AG20443 (cell line): ENCODE measurements around the gene AANAT.
A peak's percentile ranks its signal among the peaks of the same experiment; 100 is the strongest.
"Not testable (repeated sequence)": the region's sequence is repeated elsewhere in the genome, so short reads cannot be mapped to it uniquely, and the experiment has no call there.

Experiments used
- DNase-seq: peaks from one replicate; pipeline ENCODE4 v3.0.0; 2012; ENCODE audit warnings: low spot score, mixed read lengths

AANAT gene

GRCh38 chr17:76506408-76507345 is 39.3 kb downstream of the AANAT start:
- DNase-seq, result peak; percentile 89

GRCh38 chr17:76508472-76509063 is 41.2 kb downstream of the AANAT start:
- DNase-seq, result not testable (repeated sequence)

DNA sequence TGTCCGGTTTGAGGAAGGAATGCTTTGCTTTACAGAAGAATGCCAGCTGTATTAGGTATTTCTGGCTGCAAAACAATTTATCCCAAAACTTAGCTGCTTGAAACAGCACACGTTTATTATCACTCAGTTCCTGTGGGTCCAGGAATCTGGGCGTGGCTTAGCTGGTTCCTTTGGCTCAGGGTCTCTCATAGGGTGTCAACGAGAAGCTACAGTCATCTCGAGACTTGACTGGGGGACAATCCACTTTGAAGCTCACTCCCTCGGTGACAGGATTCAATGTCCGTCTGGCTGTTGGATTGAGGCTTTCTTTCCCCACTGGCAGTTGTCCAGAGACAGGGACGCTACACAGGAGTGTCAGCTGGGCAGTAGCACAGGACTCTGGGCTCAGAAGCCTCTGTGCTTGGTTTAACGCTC is 43.4 kb downstream of the AANAT start:
- no peak for DNase-seq

DNA sequence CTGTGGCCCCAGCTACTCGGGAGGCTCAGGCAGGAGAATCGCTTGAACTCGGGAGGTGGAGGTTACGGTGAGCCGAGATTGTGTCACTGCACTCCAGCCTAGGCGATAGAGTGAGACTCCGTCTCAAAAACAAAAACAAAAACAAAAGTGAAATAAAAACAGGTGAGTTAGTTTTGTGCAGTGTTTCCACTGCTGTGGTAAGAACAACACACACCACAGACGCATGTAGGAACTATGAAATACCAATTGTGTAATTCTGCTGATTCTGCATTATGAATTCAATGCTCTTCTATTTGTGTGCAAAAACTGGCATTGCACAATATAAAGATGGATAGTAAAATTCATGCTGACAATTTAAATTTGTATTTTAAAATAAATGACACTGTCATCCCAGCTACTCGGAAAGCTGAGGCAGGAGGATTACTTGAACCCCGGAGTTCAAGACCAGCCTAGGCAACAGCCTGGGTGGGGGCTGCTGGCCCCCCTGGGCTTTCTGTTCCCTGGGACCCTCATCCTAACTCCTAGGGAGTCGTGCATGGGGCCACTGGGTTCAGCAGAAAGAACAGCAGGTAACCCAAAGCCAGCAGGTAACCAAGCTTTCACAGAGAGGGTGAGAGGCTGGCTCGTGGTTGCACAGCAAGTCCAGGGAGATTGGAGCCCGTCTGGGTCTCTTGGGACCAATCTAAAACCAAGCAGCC is 44.4 kb downstream of the AANAT start:
- DNase-seq, result no peak

- no peak for DNase-seq
Measured at GRCh38 chr17:76512366-76513305, 45.2 kb downstream of the AANAT start.

GRCh38 chr17:76513306-76513692 is 45.9 kb downstream of the AANAT start:
- no peak for DNase-seq

- not testable (repeated sequence) for DNase-seq
Measured at GRCh38 chr17:76514355-76514754, 47.0 kb downstream of the AANAT start.

GRCh38 chr17:76515274-76515949 is 48.0 kb downstream of the AANAT start:
- DNase-seq, result peak; percentile 95

DNA sequence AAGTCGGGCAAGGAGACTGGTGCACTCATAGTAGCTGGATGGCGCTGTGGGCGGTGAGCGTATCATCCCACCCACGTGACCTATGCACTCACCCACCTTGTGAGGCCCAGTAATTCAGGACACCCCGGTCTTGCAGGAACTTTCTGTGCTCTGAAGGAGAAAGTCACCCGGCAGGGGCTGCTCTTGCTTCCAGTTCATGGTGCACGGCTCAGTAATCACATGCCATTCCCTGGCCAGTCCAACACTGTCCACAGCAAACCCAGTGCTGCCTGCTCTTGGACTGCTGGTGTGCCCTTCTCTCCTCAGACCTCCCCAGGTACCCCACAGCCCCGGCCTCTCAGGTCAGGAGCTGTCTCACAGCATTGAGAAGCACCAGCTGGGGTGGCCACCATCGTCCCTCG is 50.2 kb downstream of the AANAT start:
- DNase-seq, result no peak

- no peak for DNase-seq
Measured at GRCh38 chr17:76519048-76519966, 51.9 kb downstream of the AANAT start.
